ENCODE data around the gene GPR158.

DNA sequence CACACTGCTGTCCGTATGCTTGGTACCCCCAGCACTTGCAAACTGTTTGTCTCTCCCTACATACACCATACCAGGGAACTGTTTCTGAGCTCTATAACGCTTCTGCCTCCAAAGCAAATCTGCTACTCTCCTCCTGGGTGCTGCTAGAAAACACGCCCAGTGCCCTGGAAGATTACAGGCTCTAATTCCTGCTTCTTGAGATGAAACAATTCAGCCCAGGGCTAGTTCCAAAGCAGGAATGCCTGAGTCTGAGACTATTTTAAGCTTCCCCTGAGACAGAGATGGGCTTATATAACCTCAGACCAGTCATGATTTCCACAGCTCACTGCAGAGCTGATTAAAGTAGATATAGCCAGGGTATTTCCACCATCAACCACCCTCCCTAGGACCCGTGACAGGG is 327.1 kb downstream of the GPR158 start:
- TF ChIP-seq, protein P1, sequence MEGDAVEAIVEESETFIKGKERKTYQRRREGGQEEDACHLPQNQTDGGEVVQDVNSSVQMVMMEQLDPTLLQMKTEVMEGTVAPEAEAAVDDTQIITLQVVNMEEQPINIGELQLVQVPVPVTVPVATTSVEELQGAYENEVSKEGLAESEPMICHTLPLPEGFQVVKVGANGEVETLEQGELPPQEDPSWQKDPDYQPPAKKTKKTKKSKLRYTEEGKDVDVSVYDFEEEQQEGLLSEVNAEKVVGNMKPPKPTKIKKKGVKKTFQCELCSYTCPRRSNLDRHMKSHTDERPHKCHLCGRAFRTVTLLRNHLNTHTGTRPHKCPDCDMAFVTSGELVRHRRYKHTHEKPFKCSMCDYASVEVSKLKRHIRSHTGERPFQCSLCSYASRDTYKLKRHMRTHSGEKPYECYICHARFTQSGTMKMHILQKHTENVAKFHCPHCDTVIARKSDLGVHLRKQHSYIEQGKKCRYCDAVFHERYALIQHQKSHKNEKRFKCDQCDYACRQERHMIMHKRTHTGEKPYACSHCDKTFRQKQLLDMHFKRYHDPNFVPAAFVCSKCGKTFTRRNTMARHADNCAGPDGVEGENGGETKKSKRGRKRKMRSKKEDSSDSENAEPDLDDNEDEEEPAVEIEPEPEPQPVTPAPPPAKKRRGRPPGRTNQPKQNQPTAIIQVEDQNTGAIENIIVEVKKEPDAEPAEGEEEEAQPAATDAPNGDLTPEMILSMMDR (conservative IDR thresholded peaks at IDR 0.05): no peak
- no peak for TF ChIP-seq EZH2 (IDR thresholded peaks at IDR 0.05; ENCODE audit: low read depth)
